T-helper 9 cell (primary cell): Measurements from ENCODE around the gene CACNA1A.
"Not testable (repeated sequence)": the region's sequence is repeated elsewhere in the genome, so short reads cannot be mapped to it uniquely, and the experiment has no call there.

Source experiments
- DNase-seq: peaks from one replicate; pipeline ENCODE4 v3.0.0-alpha.2; 2020
- total RNA-seq, 2 donors: gene quantifications; one replicate each; lab custom pipeline; 2026; lab: John Stamatoyannopoulos, UW

Gene CACNA1A
- total RNA-seq = 0 to 0.77 reads per million in 2 donors

GRCh38 chr19:13506471-13506820, at the start of gene CACNA1A:
Gene CACNA1A (minus strand): TSS chr19:13506479. CDS start chr19:13506224, 255 bp downstream.
- no peak for DNase-seq

GRCh38 chr19:13554506-13555240, 48.4 kb upstream of the CACNA1A start:
- DNase-seq = no peak

- no peak for DNase-seq
These were observed 47.7 kb upstream of the CACNA1A start for GRCh38 chr19:13553880-13554400.

GRCh38 chr19:13548131-13548530, 41.9 kb upstream of the CACNA1A start:
- no peak for DNase-seq

GRCh38 chr19:13547102-13547501, 40.8 kb upstream of the CACNA1A start:
- DNase-seq = no peak

GRCh38 chr19:13544423-13544822, 38.1 kb upstream of the CACNA1A start:
- DNase-seq = no peak

GRCh38 chr19:13541554-13541953, 35.3 kb upstream of the CACNA1A start:
- DNase-seq = no peak

- no peak for DNase-seq
These were observed 33.1 kb upstream of the CACNA1A start for GRCh38 chr19:13539332-13539731.

GRCh38 chr19:13538601-13539253, 32.4 kb upstream of the CACNA1A start:
- no peak for DNase-seq

GRCh38 chr19:13537454-13537853, 31.2 kb upstream of the CACNA1A start:
- DNase-seq = no peak

- no peak for DNase-seq
These were observed 24.4 kb upstream of the CACNA1A start for GRCh38 chr19:13530720-13531119.

- not testable (repeated sequence) for DNase-seq
These were observed 23.4 kb upstream of the CACNA1A start for GRCh38 chr19:13529721-13530120.

- DNase-seq = no peak
These were observed 20.3 kb upstream of the CACNA1A start for GRCh38 chr19:13526552-13526951.

- DNase-seq = no peak
These were observed 14.8 kb upstream of the CACNA1A start for GRCh38 chr19:13521066-13521465.

GRCh38 chr19:13511947-13512346, 5.7 kb upstream of the CACNA1A start:
- DNase-seq = no peak

- no peak for DNase-seq
These were observed 853 bp upstream of the CACNA1A start for GRCh38 chr19:13507053-13507611.

- no peak for DNase-seq
These were observed 363 bp downstream of the CACNA1A start for GRCh38 chr19:13505761-13506470.

- no peak for DNase-seq
These were observed 1.0 kb downstream of the CACNA1A start for GRCh38 chr19:13505164-13505695.

- DNase-seq = no peak
These were observed 2.6 kb downstream of the CACNA1A start for GRCh38 chr19:13503570-13504235.

GRCh38 chr19:13502231-13502630, 4.0 kb downstream of the CACNA1A start:
- DNase-seq = no peak

- no peak for DNase-seq
These were observed 6.6 kb downstream of the CACNA1A start for GRCh38 chr19:13499692-13500091.
